HL-60 (cell line): Measurements from ENCODE around the gene HSPA2.

Experiments
- DNase-seq, 2 experiments: peaks; one replicate each; pipeline ENCODE4 v3.0.0-alpha.2; 2010 to 2020; ENCODE audit warnings: low read depth in 1 of 2, low spot score in 1 of 2
- H3K27ac ChIP-seq: fragments of 250-450 bp; sonication (Bioruptor Pico); replicated peaks from 2 replicates; pipeline ENCODE4 v1.5.1; 2020; ENCODE audit warnings: mild to moderate bottlenecking, moderate library complexity
- H3K27me3 ChIP-seq: fragments of 250-450 bp; sonication (Bioruptor Pico); 2 replicates; pipeline ENCODE4 v1.5.1; 2021; ENCODE audit warnings: mild to moderate bottlenecking, moderate library complexity; ENCODE audit not compliant: insufficient read depth, poor library complexity, severe bottlenecking
- H3K4me3 ChIP-seq: replicated peaks from 2 replicates; pipeline ENCODE4 v1.5.1; 2011; ENCODE audit warnings: mild to moderate bottlenecking, control low read depth, low read length; ENCODE audit not compliant: insufficient read depth
- GABPA ChIP-seq: IDR thresholded peaks from 2 replicates; pipeline ENCODE4 v1.6.1; 2012; ENCODE audit warnings: low read depth
- POLR2AphosphoS5 ChIP-seq: IDR thresholded peaks from 2 replicates; pipeline ENCODE4 v1.6.1; 2012; ENCODE audit warnings: low read depth
- SPI1 ChIP-seq: IDR thresholded peaks from 2 replicates; pipeline ENCODE4 v1.6.1; 2012; ENCODE audit warnings: low read depth, mild to moderate bottlenecking, borderline replicate concordance
- TF ChIP-seq, protein P1 (sequence below): IDR thresholded peaks from 2 replicates; pipeline ENCODE4 v1.6.1; 2012; ENCODE audit warnings: low read depth; ENCODE audit not compliant: insufficient replicate concordance
- TF ChIP-seq, protein P2 (sequence below): IDR thresholded peaks from one replicate; pipeline ENCODE4 v1.5.1; 2011; ENCODE audit warnings: low read length, control low read depth, inconsistent platforms; ENCODE audit not compliant: insufficient read depth

The HSPA2 gene

GRCh38 chr14:64507376-64508156 lies 33.0 kb upstream of the HSPA2 start:
- Histone ChIP-seq H3K27me3 (no peaks in the 10 kb centered on the region), H3K4me3 (no peak overlapping the region), H3K27ac (no peak overlapping the region)
- DNase-seq: no peak
- no peak for TF ChIP-seq POLR2AphosphoS5
- no peak for TF ChIP-seq GABPA
- TF ChIP-seq, protein P1, sequence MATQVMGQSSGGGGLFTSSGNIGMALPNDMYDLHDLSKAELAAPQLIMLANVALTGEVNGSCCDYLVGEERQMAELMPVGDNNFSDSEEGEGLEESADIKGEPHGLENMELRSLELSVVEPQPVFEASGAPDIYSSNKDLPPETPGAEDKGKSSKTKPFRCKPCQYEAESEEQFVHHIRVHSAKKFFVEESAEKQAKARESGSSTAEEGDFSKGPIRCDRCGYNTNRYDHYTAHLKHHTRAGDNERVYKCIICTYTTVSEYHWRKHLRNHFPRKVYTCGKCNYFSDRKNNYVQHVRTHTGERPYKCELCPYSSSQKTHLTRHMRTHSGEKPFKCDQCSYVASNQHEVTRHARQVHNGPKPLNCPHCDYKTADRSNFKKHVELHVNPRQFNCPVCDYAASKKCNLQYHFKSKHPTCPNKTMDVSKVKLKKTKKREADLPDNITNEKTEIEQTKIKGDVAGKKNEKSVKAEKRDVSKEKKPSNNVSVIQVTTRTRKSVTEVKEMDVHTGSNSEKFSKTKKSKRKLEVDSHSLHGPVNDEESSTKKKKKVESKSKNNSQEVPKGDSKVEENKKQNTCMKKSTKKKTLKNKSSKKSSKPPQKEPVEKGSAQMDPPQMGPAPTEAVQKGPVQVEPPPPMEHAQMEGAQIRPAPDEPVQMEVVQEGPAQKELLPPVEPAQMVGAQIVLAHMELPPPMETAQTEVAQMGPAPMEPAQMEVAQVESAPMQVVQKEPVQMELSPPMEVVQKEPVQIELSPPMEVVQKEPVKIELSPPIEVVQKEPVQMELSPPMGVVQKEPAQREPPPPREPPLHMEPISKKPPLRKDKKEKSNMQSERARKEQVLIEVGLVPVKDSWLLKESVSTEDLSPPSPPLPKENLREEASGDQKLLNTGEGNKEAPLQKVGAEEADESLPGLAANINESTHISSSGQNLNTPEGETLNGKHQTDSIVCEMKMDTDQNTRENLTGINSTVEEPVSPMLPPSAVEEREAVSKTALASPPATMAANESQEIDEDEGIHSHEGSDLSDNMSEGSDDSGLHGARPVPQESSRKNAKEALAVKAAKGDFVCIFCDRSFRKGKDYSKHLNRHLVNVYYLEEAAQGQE: no peak
- TF ChIP-seq, protein P2, sequence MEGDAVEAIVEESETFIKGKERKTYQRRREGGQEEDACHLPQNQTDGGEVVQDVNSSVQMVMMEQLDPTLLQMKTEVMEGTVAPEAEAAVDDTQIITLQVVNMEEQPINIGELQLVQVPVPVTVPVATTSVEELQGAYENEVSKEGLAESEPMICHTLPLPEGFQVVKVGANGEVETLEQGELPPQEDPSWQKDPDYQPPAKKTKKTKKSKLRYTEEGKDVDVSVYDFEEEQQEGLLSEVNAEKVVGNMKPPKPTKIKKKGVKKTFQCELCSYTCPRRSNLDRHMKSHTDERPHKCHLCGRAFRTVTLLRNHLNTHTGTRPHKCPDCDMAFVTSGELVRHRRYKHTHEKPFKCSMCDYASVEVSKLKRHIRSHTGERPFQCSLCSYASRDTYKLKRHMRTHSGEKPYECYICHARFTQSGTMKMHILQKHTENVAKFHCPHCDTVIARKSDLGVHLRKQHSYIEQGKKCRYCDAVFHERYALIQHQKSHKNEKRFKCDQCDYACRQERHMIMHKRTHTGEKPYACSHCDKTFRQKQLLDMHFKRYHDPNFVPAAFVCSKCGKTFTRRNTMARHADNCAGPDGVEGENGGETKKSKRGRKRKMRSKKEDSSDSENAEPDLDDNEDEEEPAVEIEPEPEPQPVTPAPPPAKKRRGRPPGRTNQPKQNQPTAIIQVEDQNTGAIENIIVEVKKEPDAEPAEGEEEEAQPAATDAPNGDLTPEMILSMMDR: no peak
- TF ChIP-seq SPI1: no peak

- Histone ChIP-seq H3K27ac (no peak overlapping the region), H3K27me3 (no peaks in the 10 kb centered on the region), H3K4me3 (no peak overlapping the region)
- TF ChIP-seq POLR2AphosphoS5: no peak
- no peak for TF ChIP-seq GABPA
- TF ChIP-seq SPI1: peak; percentile 56
- TF ChIP-seq, protein P2: no peak
- TF ChIP-seq, protein P1: no peak
- no peak for DNase-seq
These were observed 32.2 kb upstream of the HSPA2 start for GRCh38 chr14:64508215-64508776.

DNA sequence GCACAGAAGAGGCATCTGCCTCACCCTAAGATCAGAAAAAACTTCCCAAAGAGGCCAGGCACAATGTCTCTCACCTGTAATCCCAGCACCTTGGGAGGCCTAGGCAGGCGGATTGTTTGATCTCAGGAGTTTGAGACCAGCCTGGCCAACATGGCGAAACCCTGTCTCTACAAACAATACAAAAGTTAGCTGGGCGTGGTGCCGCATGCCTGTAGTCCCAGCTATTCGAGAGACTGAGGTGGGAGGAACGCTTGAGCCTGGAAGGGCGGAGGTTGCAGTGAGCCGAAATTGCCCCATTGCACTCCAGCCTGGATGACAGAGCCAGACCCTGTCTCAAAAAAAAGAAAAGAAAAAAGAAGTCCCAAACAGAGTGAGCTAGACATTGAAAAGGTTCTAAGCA lies 31.5 kb upstream of the HSPA2 start:
- Histone ChIP-seq H3K4me3 (no peak overlapping the region), H3K27ac (no peak overlapping the region), H3K27me3 (no peaks in the 10 kb centered on the region)
- DNase-seq: no peak
- TF ChIP-seq, protein P2: no peak
- TF ChIP-seq GABPA (no peak), POLR2AphosphoS5 (no peak)
